GM12878 (cell line): ENCODE data around the gene NFAT5. TPM values are rescaled to one million over a fixed set of nuclear protein-coding genes. Genes with fewer than 3 reads are reported as not detected.
"Not testable (repeated sequence)": the region's sequence is repeated elsewhere in the genome, so short reads cannot be mapped to it uniquely, and the experiment has no call there.

Experiments used
- ATAC-seq: fragments of 200-7000 bp; cut with Tn5 transposase; 3 replicates; pipeline ENCODE4 v1.9.1; 2020; ENCODE audit warnings: mild to moderate bottlenecking, moderate library complexity
- BruUV-seq: library from RNA; stranded (reverse); fragments of 400-500 nt; replicated peaks from 2 replicates; lab custom pipeline; 2021; lab: Mats Ljungman, UMichigan
- CTCF ChIA-PET: fragments of 300-600 bp; sonication (Branson Sonifier 250); formaldehyde crosslinking; extraction: SDS; loops from one replicate; lab custom pipeline; 2021; ENCODE audit warnings: inconsistent platforms; lab: Yijun Ruan, JAX
- POLR2A ChIA-PET: fragments of 350-600 bp; formaldehyde crosslinking; extraction: SDS; loops from one replicate; lab custom pipeline; 2021; ENCODE audit warnings: inconsistent platforms; lab: Charles Lee
- RAD21 ChIA-PET: fragments of 300-600 bp; sonication (Branson Sonifier 250); formaldehyde crosslinking; loops from one replicate; lab custom pipeline; 2023; ENCODE audit warnings: antibody characterized with exemption; ENCODE audit not compliant: unreplicated experiment; lab: Charles Lee
- SMC1A ChIA-PET: fragments of 300-600 bp; sonication (Branson Sonifier 250); formaldehyde crosslinking; loops from one replicate; lab custom pipeline; 2023; ENCODE audit not compliant: unreplicated experiment, uncharacterized antibody; lab: Charles Lee
- DNase-seq: peaks from one replicate; pipeline ENCODE4 v3.0.0-alpha.2; 2011; ENCODE audit warnings: low read depth, low spot score
- FAIRE-seq: peaks from 3 replicates; lab custom pipeline; 2011; peaks lifted over from hg19 to GRCh38; lab: Jason Lieb, UNC
- H2AFZ ChIP-seq: 2 replicates; pipeline ENCODE4 v1.6.0; 2011; ENCODE audit warnings: low read depth, low read length, control low read depth; ENCODE audit not compliant: control insufficient read depth
- H3K27ac ChIP-seq: 2 replicates; pipeline ENCODE4 v1.5.1; 2011; ENCODE audit warnings: control low read depth; ENCODE audit not compliant: control insufficient read depth, insufficient read depth
- H3K27me3 ChIP-seq, 2 experiments: replicated peaks in 1 of 2; 2 replicates each; pipeline versions ENCODE4 v1.6.0 to v1.6.1; 2011; ENCODE audit warnings: low read length in 1 of 2; ENCODE audit not compliant: control insufficient read depth in 2 of 2, insufficient read depth in 2 of 2
- H3K36me3 ChIP-seq, 2 experiments: 2 replicates each; pipeline ENCODE4 v1.5.1; 2011; ENCODE audit warnings: low read length in 1 of 2; ENCODE audit not compliant: control insufficient read depth in 2 of 2, insufficient read depth in 2 of 2
- H3K4me1 ChIP-seq: 2 replicates; pipeline ENCODE4 v1.6.1; 2011; ENCODE audit warnings: mild to moderate bottlenecking, low read length, moderate library complexity, mixed read lengths; ENCODE audit not compliant: control insufficient read depth, insufficient read depth
- H3K4me2 ChIP-seq: 2 replicates; pipeline ENCODE4 v1.6.0; 2011; ENCODE audit warnings: control low read depth; ENCODE audit not compliant: control insufficient read depth, insufficient read depth
- H3K4me3 ChIP-seq: fragments of 200-600 bp; sonication (generic); 2 replicates; pipeline ENCODE4 v1.5.1; 2016
- H3K79me2 ChIP-seq: 2 replicates; pipeline ENCODE4 v1.6.0; 2011; ENCODE audit warnings: low read length; ENCODE audit not compliant: control insufficient read depth, insufficient read depth
- H3K9ac ChIP-seq: 2 replicates; pipeline ENCODE4 v1.8.0; 2011; ENCODE audit warnings: low read length, control low read depth, mixed read lengths; ENCODE audit not compliant: control insufficient read depth, insufficient read depth
- H3K9me3 ChIP-seq: replicated peaks from 3 replicates; pipeline ENCODE4 v1.5.1; 2011; ENCODE audit warnings: mild to moderate bottlenecking, low read length; ENCODE audit not compliant: control insufficient read depth, insufficient read depth
- H4K20me1 ChIP-seq: 2 replicates; pipeline ENCODE4 v1.6.0; 2011; ENCODE audit not compliant: control insufficient read depth, insufficient read depth
- FOXM1 ChIP-seq: IDR thresholded peaks from 2 replicates; pipeline ENCODE4 v1.6.1; 2012; ENCODE audit warnings: low read depth, mild to moderate bottlenecking, inconsistent platforms, low read length, moderate library complexity
- HCFC1 ChIP-seq: fragments of 150-350 bp; IDR thresholded peaks from 2 replicates; pipeline ENCODE4 v1.6.1; 2014; ENCODE audit warnings: low read length
- POLR2AphosphoS5 ChIP-seq: IDR thresholded peaks from 2 replicates; pipeline ENCODE4 v1.6.1; 2011; ENCODE audit warnings: mild to moderate bottlenecking, low read length, inconsistent platforms
- POU2F2 ChIP-seq: IDR thresholded peaks from 3 replicates; pipeline ENCODE4 v1.6.1; 2011; ENCODE audit warnings: low read depth, mild to moderate bottlenecking, low read length, borderline replicate concordance
- REST ChIP-seq: IDR thresholded peaks from 2 replicates; pipeline ENCODE4 v1.6.1; 2012; ENCODE audit warnings: mild to moderate bottlenecking, low read depth, low read length
- SIN3A ChIP-seq: IDR thresholded peaks from 2 replicates; pipeline ENCODE4 v1.6.1; 2012; ENCODE audit warnings: low read depth, low read length, improper control_type of control experiment
- SMC3 ChIP-seq: IDR thresholded peaks from 2 replicates; pipeline ENCODE4 v1.6.1; 2011; ENCODE audit warnings: low read length, improper control_type of control experiment, borderline replicate concordance
- SUZ12 ChIP-seq: fragments of 200-600 bp; sonication (generic); IDR thresholded peaks from one replicate; pipeline ENCODE4 v1.6.1; 2018; ENCODE audit warnings: antibody characterized with exemption, mild to moderate bottlenecking; ENCODE audit not compliant: unreplicated experiment
- TBL1XR1 ChIP-seq: IDR thresholded peaks from 2 replicates; pipeline ENCODE4 v1.6.1; 2012; ENCODE audit warnings: low read depth, low read length, improper control_type of control experiment
- TCF3 ChIP-seq: IDR thresholded peaks from 2 replicates; pipeline ENCODE4 v1.6.1; 2012; ENCODE audit warnings: low read depth, mild to moderate bottlenecking, low read length, borderline replicate concordance; ENCODE audit not compliant: insufficient read depth
- YY1 ChIP-seq: IDR thresholded peaks from 2 replicates; pipeline ENCODE4 v1.6.1; 2011; ENCODE audit warnings: low read depth, mild to moderate bottlenecking, low read length
- WGBS: methylation state at CpG from one replicate; pipeline ENCODE4 v1.1.6; 2016; ENCODE audit warnings: low lambda C conversion rate; ENCODE audit not compliant: insufficient replicate concordance, insufficient coverage; ENCODE audit errors: missing lambda C conversion rate; 5-methylcytosine and 5-hydroxymethylcytosine counted together
- in situ Hi-C: fragments of 300-500 bp; cut with MboI; formaldehyde crosslinking; loops from 9 replicates; pipeline ENCODE4 v1.14.3; 2018; ENCODE audit warnings: mixed read lengths
- intact Hi-C: fragments of 100-400 bp; cut with micrococcal nuclease; formaldehyde crosslinking; loops from one replicate; pipeline ENCODE4 v1.14.2; 2022; ENCODE audit not compliant: unreplicated experiment
- polyA plus RNA-seq, 11 experiments: library from polyadenylated mRNA; depleted of rRNA in 4 of 11; unstranded in 6 of 11; stranded (reverse) in 5 of 11; fragments of >200 nt; fragmentation: Nextera tagmentation in 4 of 11; fragmentation: Illumina TruSeq in 1 of 11; extraction: Ambion mirVana in 4 of 11; extraction: Trizol in 1 of 11; gene quantifications; 1 replicate in 1 of 11; 2 replicates in 10 of 11; pipeline versions ENCODE4 v1.2.1 to v1.2.3, GENCODE V29; 2011 to 2016; ENCODE audit warnings: inconsistent platforms in 2 of 11, missing spikeins in 2 of 11, low read depth in 1 of 11
- total RNA-seq, 4 experiments: library from RNA; depleted of rRNA in 3 of 4; stranded (reverse); fragments of >200 nt in 3 of 4; fragmentation: Illumina TruSeq in 1 of 4; extraction: Trizol in 1 of 4; gene quantifications; 2 replicates each; pipeline versions ENCODE4 v1.2.1 to v1.2.3, GENCODE V29; 2013 to 2021
- TF ChIP-seq, protein P1 (sequence below): IDR thresholded peaks from 2 replicates; pipeline ENCODE4 v1.6.1; 2011; ENCODE audit warnings: low read depth, mild to moderate bottlenecking, low read length, moderate library complexity, borderline replicate concordance; ENCODE audit errors: extremely low read depth

NFAT5 gene
- total and polyA plus RNA-seq, 10 of the 15 experiments (the other 5 are each of a cell fraction or from before 2014, with no cell fraction given): 0.58 to 31.5 (median 12.7) TPM

DNA sequence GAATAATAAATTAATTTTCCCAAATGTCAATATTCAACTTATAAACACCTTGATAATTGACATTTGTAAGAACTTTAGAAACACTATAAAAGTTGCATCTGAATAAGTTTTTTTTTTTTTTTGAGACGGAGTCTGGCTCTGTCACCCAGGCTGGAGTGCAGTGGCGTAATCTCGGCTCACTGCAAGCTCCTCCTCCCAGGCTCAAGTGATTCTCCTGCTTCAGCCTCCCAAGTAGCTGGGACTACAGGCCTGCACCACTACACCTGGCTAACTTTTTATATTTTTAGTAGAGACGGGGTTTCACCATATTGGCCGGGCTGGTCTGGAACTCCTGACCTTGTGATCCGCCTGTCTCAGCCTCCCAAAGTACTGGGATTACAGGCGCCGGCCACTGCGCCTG, 13.0 kb downstream of the NFAT5 start:
- H3K27ac ChIP-seq, H3K4me2 ChIP-seq, H4K20me1 ChIP-seq, DNase-seq, H3K9me3 ChIP-seq, H3K4me1 ChIP-seq, H3K36me3 ChIP-seq, in situ Hi-C loops, FAIRE-seq, H3K9ac ChIP-seq, H3K27me3 ChIP-seq, H2AFZ ChIP-seq, intact Hi-C loops, BruUV-seq, ATAC-seq, H3K4me3 ChIP-seq: not testable (repeated sequence)
- ChIA-PET SMC1A (interaction anchor here (0.6 to 2.3 kb wide), 5 partner anchors 10 to 136 kb away, joined by 3 to 8 read pairs (median 3); no protein-coding TSS in a partner anchor), RAD21 (interaction anchor here (2.6 kb wide), 1 partner anchor 10 kb away, joined by 11 read pairs; no protein-coding TSS in a partner anchor), CTCF (interaction anchor here (0.7 to 1.4 kb wide), 2 partner anchors 114 to 151 kb away, joined by 3 to 4 read pairs; no protein-coding TSS in a partner anchor), POLR2A (interaction anchor here (1.0 to 2.3 kb wide), 2 partner anchors 10 to 23 kb away, joined by 4 to 12 read pairs; no protein-coding TSS in a partner anchor)
- H3K79me2 ChIP-seq: peaks cover 77% of the 10 kb centered on the region
- WGBS: 100% methylated on average over 9 of the region's 9 CpGs

DNA sequence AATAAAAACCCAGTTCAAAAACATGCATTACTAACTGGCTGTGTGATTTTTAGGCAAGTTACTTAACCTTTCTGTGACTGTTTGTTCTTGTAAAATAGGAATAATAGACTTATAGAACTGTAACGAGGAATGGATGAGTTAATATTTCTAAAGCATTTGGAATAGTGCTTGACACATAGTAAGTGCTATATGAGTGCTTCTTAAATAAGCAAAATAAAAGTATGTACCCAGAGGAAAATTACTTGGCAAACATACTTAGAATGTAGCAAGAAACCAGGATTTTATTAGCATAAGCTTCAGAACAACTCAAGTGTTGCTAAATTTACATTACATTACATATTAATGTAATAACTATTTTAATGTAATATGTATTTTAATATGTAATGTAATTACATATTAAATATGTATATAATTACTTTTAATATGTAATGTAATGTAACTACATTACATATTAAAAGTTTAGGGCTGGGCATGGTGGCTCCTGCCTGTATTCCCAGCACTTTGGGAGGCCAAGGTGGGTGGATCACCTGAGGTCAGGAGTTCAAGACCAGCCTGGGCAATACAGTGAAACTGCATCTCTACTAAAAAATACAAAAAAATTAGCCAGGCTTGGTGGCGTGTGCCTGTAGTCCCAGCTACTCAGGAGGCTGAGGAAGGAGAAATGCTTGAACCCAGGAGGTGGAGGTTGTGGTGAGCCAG, 14.2 kb downstream of the NFAT5 start:
- DNase-seq: no peak
- CTCF ChIA-PET: interaction anchor here (1.3 kb wide), 1 partner anchor 183 kb away, joined by 3 read pairs; no protein-coding TSS in a partner anchor
- Histone ChIP-seq H3K9me3 (no peaks in the 10 kb centered on the region; the same call in 2 of the 3 replicates), H3K9ac (no peak overlapping the region), H3K27me3 (no peaks in the 10 kb centered on the region), H4K20me1 (no peaks in the 10 kb centered on the region), H3K4me2 (no peak overlapping the region), H3K4me1 (0 out of 2 replicates have a peak, but pooled peaks cover 3% of the 10 kb centered on the region), H3K4me3 (no peak overlapping the region), H3K27ac (no peak overlapping the region), H2AFZ (no peak overlapping the region), H3K79me2 (peaks cover 72% of the 10 kb centered on the region), H3K36me3 (peaks cover 0 to 3% of the 10 kb centered on the region in 2 experiments; a peak in 2 of 4 replicates)
- no peak for ATAC-seq
- no TSS peak for BruUV-seq
- no peak for FAIRE-seq
- SMC1A ChIA-PET: no interaction called here
- POLR2A ChIA-PET: interaction anchor here (0.7 kb wide), 1 partner anchor 1996 kb away, joined by 4 read pairs; no protein-coding TSS in a partner anchor
- in situ Hi-C loops (no loop called here), intact Hi-C loops (no loop called here)
- RAD21 ChIA-PET: no interaction called here
- WGBS: 96% methylated on average over 2 of the region's 2 CpGs
- no peak for TF ChIP-seq SMC3
- no peak for TF ChIP-seq YY1
- TF ChIP-seq, protein P1, sequence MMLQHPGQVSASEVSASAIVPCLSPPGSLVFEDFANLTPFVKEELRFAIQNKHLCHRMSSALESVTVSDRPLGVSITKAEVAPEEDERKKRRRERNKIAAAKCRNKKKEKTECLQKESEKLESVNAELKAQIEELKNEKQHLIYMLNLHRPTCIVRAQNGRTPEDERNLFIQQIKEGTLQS: no peak
- no peak for TF ChIP-seq TCF3
- no peak for TF ChIP-seq HCFC1
- TF ChIP-seq SIN3A: no peak
- no peak for TF ChIP-seq FOXM1
- TF ChIP-seq SUZ12: no peak
- TF ChIP-seq TBL1XR1: no peak
- TF ChIP-seq POLR2AphosphoS5: no peak
- TF ChIP-seq POU2F2: no peak
- no peak for TF ChIP-seq REST
